PFSK-1 (cell line): ENCODE data around the gene SETBP1.

ENCODE experiments used
- FOXP2 ChIP-seq: optimal IDR thresholded peaks from 2 replicates; pipeline ENCODE3; 2011; ENCODE audit warnings: borderline replicate concordance, control low read depth, inconsistent platforms; ENCODE audit not compliant: insufficient read depth; ENCODE audit errors: extremely low read length, extremely low read depth
- POLR2AphosphoS5 ChIP-seq: IDR thresholded peaks from 2 replicates; pipeline ENCODE4 v1.6.1; 2012; ENCODE audit warnings: low read depth, mild to moderate bottlenecking, control low read depth, low read length, moderate library complexity
- SIN3A ChIP-seq: IDR thresholded peaks from 2 replicates; pipeline ENCODE4 v1.6.1; 2012; ENCODE audit warnings: mild to moderate bottlenecking, low read length, moderate library complexity, borderline replicate concordance; ENCODE audit not compliant: insufficient read depth

GRCh38 chr18:44857081-44857480 lies 176.4 kb downstream of the SETBP1 start:
- TF ChIP-seq POLR2AphosphoS5 (no peak), FOXP2 (no peak), SIN3A (no peak)
